Mesothelial cell of epicardium (in vitro differentiated cells): ENCODE measurements around the gene PRKG2. TPM values are rescaled to one million over a fixed set of nuclear protein-coding genes. Genes with fewer than 3 reads are reported as not detected.

ENCODE experiments used
- DNase-seq, 2 experiments: peaks; one replicate each; pipeline ENCODE4 v3.0.0; 2021; ENCODE audit warnings: low spot score in 2 of 2; ENCODE audit not compliant: unreplicated experiment in 2 of 2
- H3K27ac Mint-ChIP-seq: 2 replicates; pipeline ENCODE4 v1.8.0; 2021; ENCODE audit warnings: mixed read lengths
- H3K27me3 Mint-ChIP-seq: 2 replicates; pipeline ENCODE4 v1.8.0; 2021; ENCODE audit warnings: low read depth, mixed read lengths
- H3K36me3 Mint-ChIP-seq: 2 replicates; pipeline ENCODE4 v1.8.0; 2021; ENCODE audit warnings: mixed read lengths
- H3K4me1 Mint-ChIP-seq: 2 replicates; pipeline ENCODE4 v1.8.0; 2021; ENCODE audit warnings: mixed read lengths
- H3K4me3 Mint-ChIP-seq: 2 replicates; pipeline ENCODE4 v1.8.0; 2021; ENCODE audit warnings: mild to moderate bottlenecking, moderate library complexity, mixed read lengths
- H3K9me3 Mint-ChIP-seq: 2 replicates; pipeline ENCODE4 v1.8.0; 2021; ENCODE audit warnings: mixed read lengths
- total RNA-seq: library from RNA; stranded (reverse); gene quantifications from 3 replicates; pipeline ENCODE4 v1.2.1, GENCODE V29; 2021
- TF ChIP-seq, protein P1 (sequence below): fragments of 200-600 bp; sonication (generic); IDR thresholded peaks from one replicate; pipeline ENCODE4 v1.5.0; 2021; ENCODE audit warnings: antibody characterized with exemption; ENCODE audit not compliant: unreplicated experiment

Gene PRKG2
- total RNA-seq, 1 donor from 2014 or later: 0.83 TPM

GRCh38 chr4:81195475-81195874, 19.5 kb downstream of the PRKG2 start:
- no peak overlapping the region for H3K4me3 Mint-ChIP-seq
- TF ChIP-seq, protein P1, sequence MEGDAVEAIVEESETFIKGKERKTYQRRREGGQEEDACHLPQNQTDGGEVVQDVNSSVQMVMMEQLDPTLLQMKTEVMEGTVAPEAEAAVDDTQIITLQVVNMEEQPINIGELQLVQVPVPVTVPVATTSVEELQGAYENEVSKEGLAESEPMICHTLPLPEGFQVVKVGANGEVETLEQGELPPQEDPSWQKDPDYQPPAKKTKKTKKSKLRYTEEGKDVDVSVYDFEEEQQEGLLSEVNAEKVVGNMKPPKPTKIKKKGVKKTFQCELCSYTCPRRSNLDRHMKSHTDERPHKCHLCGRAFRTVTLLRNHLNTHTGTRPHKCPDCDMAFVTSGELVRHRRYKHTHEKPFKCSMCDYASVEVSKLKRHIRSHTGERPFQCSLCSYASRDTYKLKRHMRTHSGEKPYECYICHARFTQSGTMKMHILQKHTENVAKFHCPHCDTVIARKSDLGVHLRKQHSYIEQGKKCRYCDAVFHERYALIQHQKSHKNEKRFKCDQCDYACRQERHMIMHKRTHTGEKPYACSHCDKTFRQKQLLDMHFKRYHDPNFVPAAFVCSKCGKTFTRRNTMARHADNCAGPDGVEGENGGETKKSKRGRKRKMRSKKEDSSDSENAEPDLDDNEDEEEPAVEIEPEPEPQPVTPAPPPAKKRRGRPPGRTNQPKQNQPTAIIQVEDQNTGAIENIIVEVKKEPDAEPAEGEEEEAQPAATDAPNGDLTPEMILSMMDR: no peak
- H3K9me3 Mint-ChIP-seq: peaks cover 3% of the 10 kb centered on the region
- no peaks in the 10 kb centered on the region for H3K4me1 Mint-ChIP-seq
- H3K36me3 Mint-ChIP-seq: no peaks in the 10 kb centered on the region
- H3K27ac Mint-ChIP-seq: no peak overlapping the region
- peaks cover 64% of the 10 kb centered on the region for H3K27me3 Mint-ChIP-seq
- DNase-seq: no peak

DNA sequence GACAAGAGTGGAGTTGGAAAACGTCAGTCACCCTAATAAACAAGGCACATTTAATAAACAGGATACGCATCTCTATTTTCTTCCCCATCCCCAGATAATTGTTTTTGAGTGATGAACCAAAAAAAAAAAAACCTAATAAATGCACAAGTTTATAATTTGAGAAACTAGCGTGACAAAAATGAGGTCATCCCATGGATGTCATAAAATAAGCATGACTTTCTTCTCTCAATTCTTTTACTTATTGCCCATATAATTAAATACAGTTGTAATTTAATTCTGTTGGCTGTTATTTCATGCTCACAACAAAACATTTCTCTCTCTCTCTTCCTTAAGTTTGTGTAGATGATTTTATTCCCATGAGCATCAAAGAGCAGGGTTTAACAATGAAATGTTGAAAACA, 20.7 kb downstream of the PRKG2 start:
- TF ChIP-seq, protein P1: no peak
- Mint-ChIP-seq H3K4me3 (no peak overlapping the region), H3K4me1 (no peaks in the 10 kb centered on the region), H3K27ac (no peak overlapping the region), H3K9me3 (peaks cover 10% of the 10 kb centered on the region), H3K27me3 (peaks cover 54% of the 10 kb centered on the region), H3K36me3 (no peaks in the 10 kb centered on the region)
- no peak for DNase-seq

DNA sequence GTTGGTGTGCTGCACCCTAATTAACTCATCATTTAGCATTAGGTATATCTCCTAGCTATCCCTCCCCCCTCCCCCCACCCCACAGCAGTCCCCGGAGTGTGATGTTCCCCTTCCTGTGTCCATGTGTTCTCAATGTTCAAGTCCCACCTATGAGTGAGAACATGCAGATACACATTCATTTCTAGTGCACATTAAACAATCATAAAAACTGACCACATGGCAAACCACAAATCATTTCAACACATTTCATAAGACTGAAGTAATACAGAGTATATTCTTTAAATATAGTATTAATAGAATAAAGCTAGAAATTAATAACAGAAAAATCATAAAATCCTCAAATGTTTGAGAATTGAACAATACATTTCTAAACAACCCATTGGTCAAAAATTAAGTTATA, 34.1 kb downstream of the PRKG2 start:
- Mint-ChIP-seq H3K9me3 (peaks cover 12% of the 10 kb centered on the region), H3K27ac (no peak overlapping the region), H3K36me3 (no peaks in the 10 kb centered on the region), H3K4me3 (no peak overlapping the region), H3K4me1 (no peaks in the 10 kb centered on the region), H3K27me3 (peaks cover 38% of the 10 kb centered on the region)
- DNase-seq: no peak
- TF ChIP-seq, protein P1: no peak

GRCh38 chr4:81179326-81179725, 35.7 kb downstream of the PRKG2 start:
- TF ChIP-seq, protein P1: no peak
- H3K4me3 Mint-ChIP-seq: no peak overlapping the region
- no peaks in the 10 kb centered on the region for H3K36me3 Mint-ChIP-seq
- no peaks in the 10 kb centered on the region for H3K4me1 Mint-ChIP-seq
- H3K27ac Mint-ChIP-seq: no peak overlapping the region
- H3K9me3 Mint-ChIP-seq: peaks cover 8% of the 10 kb centered on the region
- peaks cover 31% of the 10 kb centered on the region for H3K27me3 Mint-ChIP-seq
- DNase-seq: no peak

GRCh38 chr4:81173213-81173612, 41.8 kb downstream of the PRKG2 start:
- H3K4me3 Mint-ChIP-seq: no peak overlapping the region
- TF ChIP-seq, protein P1: no peak
- DNase-seq: no peak
- peaks cover 3% of the 10 kb centered on the region for H3K9me3 Mint-ChIP-seq
- no peak overlapping the region for H3K27ac Mint-ChIP-seq
- peaks cover 53% of the 10 kb centered on the region for H3K27me3 Mint-ChIP-seq
- H3K4me1 Mint-ChIP-seq: no peaks in the 10 kb centered on the region
- no peaks in the 10 kb centered on the region for H3K36me3 Mint-ChIP-seq
